Spinal cord (tissue), 10 donors: ENCODE data around the gene JAKMIP2. TPM values are rescaled to one million over a fixed set of nuclear protein-coding genes. Genes with fewer than 3 reads are reported as not detected.
"Not testable (repeated sequence)": the region's sequence is repeated elsewhere in the genome, so short reads cannot be mapped to it uniquely, and the experiment has no call there.

Experiments used
- DNase-seq, 6 donors: peaks; one replicate each; pipeline versions ENCODE4 v3.0.0 to v3.0.0-alpha.2; 2013 to 2015; ENCODE audit warnings: low spot score in 6 of 6, low read depth in 4 of 6
- H3K27ac ChIP-seq: one replicate; pipeline ENCODE4 v1.5.1; 2013; ENCODE audit warnings: low read depth, low read length, control low read depth
- H3K27me3 ChIP-seq: one replicate; pipeline ENCODE4 v1.6.1; 2013; ENCODE audit warnings: low read length; ENCODE audit not compliant: control insufficient read depth, insufficient read depth
- H3K36me3 ChIP-seq: one replicate; pipeline ENCODE4 v1.6.1; 2013; ENCODE audit warnings: low read length; ENCODE audit not compliant: control insufficient read depth, insufficient read depth
- H3K4me1 ChIP-seq: one replicate; pipeline ENCODE4 v1.6.1; 2013; ENCODE audit warnings: low read length; ENCODE audit not compliant: control insufficient read depth, insufficient read depth
- H3K4me3 ChIP-seq: one replicate; pipeline ENCODE4 v1.5.1; 2013; ENCODE audit warnings: low read depth, low read length, control low read depth
- H3K9me3 ChIP-seq: one replicate; pipeline ENCODE4 v1.6.1; 2013; ENCODE audit warnings: low read length; ENCODE audit not compliant: control insufficient read depth, insufficient read depth
- WGBS: methylation state at CpG from one replicate; pipeline ENCODE4 v1.1.5; 2013; ENCODE audit warnings: missing lambda C conversion rate; ENCODE audit not compliant: insufficient coverage; 5-methylcytosine and 5-hydroxymethylcytosine counted together
- polyA plus RNA-seq, 2 donors: library from polyadenylated mRNA; unstranded; fragments of 120-200 nt; gene quantifications; one replicate each; pipeline ENCODE4 v1.2.1, GENCODE V29; 2013; ENCODE audit not compliant: insufficient read length in 2 of 2
- total RNA-seq, 2 donors: library from RNA; depleted of rRNA in 1 of 2; stranded (reverse); fragments of 120-200 nt in 1 of 2; fragments of >200 nt in 1 of 2; gene quantifications; one replicate each; pipeline versions ENCODE4 v1.2.3 to v1.2.4, GENCODE V29; 2013 to 2014
- donor health status: healthy.

The JAKMIP2 gene
- total and polyA plus RNA-seq, 4 donors, result 31.0 to 45.7 (median 32.2) TPM

DNA sequence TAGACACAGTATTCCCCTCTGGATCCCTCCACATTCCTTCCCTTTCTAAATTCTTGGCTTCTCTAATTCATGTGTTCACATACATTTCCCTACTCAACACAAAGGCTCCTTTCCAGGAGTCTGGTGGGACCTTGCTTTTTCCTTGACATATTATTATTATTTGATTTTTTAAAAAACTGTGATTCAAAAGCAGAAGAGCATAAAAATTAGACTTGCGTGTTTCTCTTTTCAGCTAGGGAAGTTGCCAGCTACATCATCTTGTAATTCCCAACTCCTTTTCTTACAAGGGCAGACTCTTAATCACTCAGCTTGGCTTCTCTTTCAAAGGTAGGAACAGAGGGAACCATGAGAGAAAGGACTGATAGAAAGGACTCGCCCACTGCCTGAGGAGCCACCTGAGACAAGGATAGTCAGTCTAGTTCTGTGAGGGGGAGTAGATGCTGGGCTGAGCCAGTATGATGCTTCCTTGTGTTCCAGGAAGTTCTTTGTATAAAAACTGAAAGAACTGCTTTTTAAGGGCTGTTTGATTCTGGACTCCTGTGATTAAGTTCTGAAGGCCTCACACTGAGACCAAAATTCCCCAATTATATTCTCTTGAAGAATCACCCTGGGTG is 221.7 kb downstream of the JAKMIP2 start:
- Histone ChIP-seq H3K27ac (peak overlapping the region; percentile 60), H3K36me3 (no peaks in the 10 kb centered on the region), H3K4me3 (no peak overlapping the region), H3K9me3 (no peaks in the 10 kb centered on the region), H3K27me3 (no peaks in the 10 kb centered on the region), H3K4me1 (peaks cover 5% of the 10 kb centered on the region)
- DNase-seq, result peak in 2 of 6 donors; percentile 47 to 62
- 23% methylated on average over 1 of the region's 2 CpGs for WGBS

DNA sequence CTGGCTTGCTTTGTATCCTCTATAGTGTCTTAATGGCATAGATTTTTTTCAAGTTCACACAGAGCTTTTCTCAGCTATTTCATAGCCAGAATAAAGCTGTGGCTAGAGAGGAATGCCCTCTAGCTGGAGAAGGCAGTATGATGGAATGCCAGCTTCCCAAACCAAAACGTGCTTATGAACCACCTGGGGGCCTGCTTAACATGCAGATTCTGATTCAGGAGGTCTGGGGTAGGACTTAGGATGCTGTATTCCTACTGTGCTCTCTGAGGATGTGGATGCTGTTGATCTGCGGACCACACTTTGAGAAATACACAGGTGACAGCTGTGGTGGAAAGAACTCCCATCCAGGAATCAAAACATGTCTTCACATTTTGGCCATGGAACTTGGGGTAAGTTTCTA is 222.8 kb downstream of the JAKMIP2 start:
- H3K27ac ChIP-seq, result no peak overlapping the region

DNA sequence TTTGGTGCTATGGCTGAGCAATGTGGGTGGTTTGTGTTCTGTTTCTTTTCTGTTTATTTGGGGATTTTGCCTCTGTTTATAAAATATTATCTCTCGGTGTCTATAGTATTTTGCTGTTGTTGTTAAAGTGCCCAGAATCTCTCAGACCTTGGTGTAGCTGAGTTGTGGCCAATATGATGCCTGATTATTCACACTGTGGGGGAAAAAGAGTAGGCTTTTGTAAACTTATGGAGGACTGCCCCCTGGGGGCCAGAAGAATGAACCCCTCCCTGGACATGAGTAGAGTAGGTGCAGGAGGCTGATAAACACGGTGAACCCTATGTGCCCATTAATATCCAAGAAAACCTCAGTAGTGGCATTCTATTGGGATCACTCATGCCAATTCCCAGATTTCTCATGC is 223.7 kb downstream of the JAKMIP2 start:
- Histone ChIP-seq H3K27me3 (no peaks in the 10 kb centered on the region), H3K9me3 (no peaks in the 10 kb centered on the region), H3K27ac (no peak overlapping the region), H3K4me1 (peaks cover 9% of the 10 kb centered on the region), H3K4me3 (no peak overlapping the region), H3K36me3 (no peaks in the 10 kb centered on the region)
- 57% methylated on average over 1 of the region's 2 CpGs for WGBS
- peak in 2 of 6 donors; percentile 63 to 75 for DNase-seq

More for the DNA sequence above, 222.8 kb downstream of the JAKMIP2 start:
- DNase-seq, result peak in 1 of 6 donors; percentile 35
- Histone ChIP-seq H3K4me3 (no peak overlapping the region), H3K27me3 (no peaks in the 10 kb centered on the region), H3K9me3 (no peaks in the 10 kb centered on the region), H3K36me3 (no peaks in the 10 kb centered on the region), H3K4me1 (peaks cover 8% of the 10 kb centered on the region)
- WGBS, result 36% methylated on average over 2 of the region's 2 CpGs

DNA sequence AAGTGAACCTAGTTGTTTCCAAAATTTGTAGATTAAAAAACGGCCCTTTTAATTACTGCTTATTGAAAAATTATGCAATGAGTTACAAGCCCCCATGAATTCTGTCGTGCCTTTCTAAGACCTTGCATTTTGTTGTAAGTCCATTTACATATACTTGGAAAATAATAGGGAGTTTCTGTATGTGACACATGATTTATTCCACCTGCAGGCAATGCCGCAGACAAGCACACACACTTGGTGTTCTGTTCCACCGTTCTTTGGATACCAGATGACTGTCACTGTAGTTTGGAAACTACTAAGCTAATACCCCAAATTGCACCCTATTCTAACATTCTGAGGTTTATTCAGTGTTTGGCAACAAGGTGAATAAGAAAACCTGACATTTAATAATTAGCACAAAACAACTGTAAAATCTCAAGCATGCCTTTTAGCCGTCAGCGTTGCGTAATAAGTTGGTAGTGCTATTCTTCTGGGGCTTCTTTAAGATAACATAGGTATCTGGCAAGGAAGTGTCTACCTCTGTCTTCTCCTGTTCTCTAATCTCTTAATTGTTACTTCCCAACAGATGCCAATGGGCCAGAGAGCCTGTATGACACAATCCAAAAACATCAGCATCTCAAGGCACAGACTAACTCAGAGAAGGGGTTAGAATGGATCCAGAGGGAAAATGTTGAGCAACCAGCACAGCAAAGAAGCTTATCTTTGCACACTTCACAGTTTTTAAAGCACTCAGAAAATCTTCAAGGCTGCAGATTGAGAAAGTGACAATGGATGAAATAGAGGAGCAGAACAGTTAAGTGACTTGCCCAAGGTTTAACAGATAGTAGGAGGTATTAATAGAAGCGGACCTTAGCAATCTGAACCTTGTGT is 224.4 kb downstream of the JAKMIP2 start:
- Histone ChIP-seq H3K27ac (no peak overlapping the region), H3K36me3 (no peaks in the 10 kb centered on the region), H3K4me3 (no peak overlapping the region), H3K9me3 (no peaks in the 10 kb centered on the region), H3K27me3 (no peaks in the 10 kb centered on the region), H3K4me1 (peaks cover 13% of the 10 kb centered on the region)
- no peak for DNase-seq
- WGBS, result no CpG with 5 or more reads among the region's 8 CpGs

DNA sequence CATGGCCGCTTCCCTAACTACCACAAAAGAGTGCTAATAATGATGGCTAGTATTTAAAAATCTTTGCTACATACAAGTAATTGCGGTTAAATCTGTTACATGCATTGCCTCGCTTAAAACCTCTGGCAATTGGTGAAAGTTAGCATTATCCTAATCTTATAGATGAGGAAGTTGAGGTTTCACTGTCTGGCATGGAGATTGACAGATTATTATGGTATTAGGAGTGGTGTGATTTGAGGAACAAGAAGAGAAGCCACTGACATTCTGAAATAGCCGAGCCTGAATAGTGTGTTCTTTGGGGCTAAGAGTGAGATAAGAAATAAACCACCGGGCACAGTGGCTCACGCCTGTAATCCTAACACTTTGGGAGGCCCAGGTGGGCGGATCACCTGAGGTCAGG is 227.4 kb downstream of the JAKMIP2 start:
- Histone ChIP-seq H3K9me3 (no peaks in the 10 kb centered on the region), H3K36me3 (no peaks in the 10 kb centered on the region), H3K27me3 (no peaks in the 10 kb centered on the region), H3K4me1 (peaks cover 7% of the 10 kb centered on the region), H3K4me3 (no peak overlapping the region), H3K27ac (peak overlapping the region; percentile 88)
- no peak for DNase-seq
- WGBS, result 84% methylated on average over 4 of the region's 7 CpGs

DNA sequence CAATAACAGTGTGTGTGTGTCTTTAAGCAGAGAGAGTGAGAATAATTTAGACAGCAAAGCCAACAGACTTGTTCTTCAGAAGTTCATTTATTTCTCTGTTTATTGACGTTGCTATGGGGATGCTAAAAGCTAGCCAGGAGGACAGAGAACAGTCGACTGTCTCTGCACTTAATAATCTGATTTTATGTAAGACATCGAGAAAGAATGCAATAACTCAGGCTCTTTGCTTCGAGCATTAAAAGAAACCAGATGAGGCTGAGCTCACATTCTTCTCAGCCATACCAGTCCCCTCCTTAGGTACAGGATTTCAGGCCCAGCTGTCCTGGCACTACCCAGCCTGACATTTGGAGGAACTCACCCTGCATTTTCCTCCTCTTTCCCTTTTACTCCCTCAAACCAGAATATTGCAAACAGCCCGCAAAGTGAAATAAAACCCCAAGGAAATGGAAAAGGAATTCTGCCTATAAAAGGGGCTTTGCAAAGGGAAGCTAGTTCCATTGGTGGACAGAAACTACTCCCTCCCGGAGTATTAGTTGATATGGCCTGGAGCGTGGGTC is 228.2 kb downstream of the JAKMIP2 start:
- Histone ChIP-seq H3K4me3 (peak overlapping the region; percentile 13), H3K4me1 (peaks cover 7% of the 10 kb centered on the region), H3K27me3 (no peaks in the 10 kb centered on the region), H3K9me3 (no peaks in the 10 kb centered on the region), H3K27ac (peak overlapping the region; percentile 88), H3K36me3 (no peaks in the 10 kb centered on the region)
- 5% methylated on average over 3 of the region's 7 CpGs for WGBS
- peak in 4 of 6 donors; percentile 57 to 85 (median 70) for DNase-seq

DNA sequence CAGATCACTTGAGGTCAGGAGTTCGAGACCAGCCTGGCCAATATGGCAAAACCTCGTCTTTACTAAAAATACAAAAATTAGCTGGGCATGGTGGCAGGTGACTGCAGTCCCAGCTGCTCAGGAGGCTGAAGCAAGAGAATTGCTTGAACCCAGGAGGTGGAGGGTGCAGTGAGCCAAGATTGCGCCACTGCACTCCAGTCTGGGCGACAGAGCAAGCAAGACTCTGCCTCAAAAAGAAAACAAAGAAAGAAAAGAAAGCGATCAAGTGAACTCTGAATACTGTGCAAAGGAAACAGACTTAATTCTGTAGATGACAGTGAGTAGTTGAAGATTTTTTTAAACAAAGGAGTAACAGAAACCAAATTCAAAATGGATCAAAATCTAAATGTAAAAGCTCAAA is 228.7 kb downstream of the JAKMIP2 start:
- H3K27ac ChIP-seq, result peak overlapping the region; percentile 88
- not testable (repeated sequence) for DNase-seq, H3K9me3 ChIP-seq, H3K4me1 ChIP-seq, H3K27me3 ChIP-seq, H3K36me3 ChIP-seq, H3K4me3 ChIP-seq
- WGBS, result 39% methylated on average over 4 of the region's 5 CpGs

DNA sequence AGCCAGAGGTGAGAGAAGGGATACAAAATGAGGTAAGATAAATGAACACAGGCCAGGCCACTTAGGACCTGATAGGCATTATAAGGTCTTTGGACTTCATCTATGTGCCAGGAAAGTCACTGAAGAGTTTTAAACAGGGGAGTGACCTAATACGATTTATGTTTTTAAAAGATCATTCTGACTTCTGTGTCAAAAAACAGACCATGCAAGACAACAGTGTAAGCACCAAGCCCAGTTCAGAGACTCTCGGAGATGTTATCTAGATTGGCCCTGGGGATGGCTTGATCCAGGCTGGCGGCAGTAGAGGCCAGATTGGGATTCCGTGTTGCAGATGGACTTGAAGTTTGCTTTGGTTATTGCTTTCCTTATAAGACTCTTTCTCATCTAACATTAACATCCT is 229.6 kb downstream of the JAKMIP2 start:
- Histone ChIP-seq H3K27ac (no peak overlapping the region), H3K9me3 (no peaks in the 10 kb centered on the region), H3K4me1 (peaks cover 7% of the 10 kb centered on the region), H3K27me3 (no peaks in the 10 kb centered on the region), H3K4me3 (no peak overlapping the region), H3K36me3 (no peaks in the 10 kb centered on the region)
- DNase-seq, result no peak
- WGBS, result 100% methylated on average over 2 of the region's 4 CpGs

DNA sequence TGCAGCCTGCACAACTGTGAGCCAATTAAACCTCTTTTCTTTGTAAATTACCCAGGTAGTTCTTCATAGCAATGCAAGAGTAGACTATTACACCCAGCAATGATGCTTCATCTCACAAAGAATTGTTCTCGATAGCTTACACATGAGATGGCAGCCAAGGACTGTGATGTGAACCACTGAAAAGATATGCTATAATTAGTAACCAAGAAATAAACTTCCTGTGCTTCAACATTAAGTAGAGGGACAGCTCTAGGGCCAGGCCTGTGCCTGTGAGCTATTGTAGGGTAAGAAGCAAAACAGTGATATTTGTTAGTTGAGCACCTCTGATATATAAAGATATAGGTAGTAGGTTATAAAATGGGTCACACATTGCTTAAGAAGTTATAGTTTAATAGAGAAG is 230.9 kb downstream of the JAKMIP2 start:
- peaks cover 7% of the 10 kb centered on the region for H3K4me1 ChIP-seq
- WGBS, result no CpG with 5 or more reads among the region's 1 CpG
- H3K27ac ChIP-seq, result no peak overlapping the region

More for the DNA sequence above, 230.9 kb downstream of the JAKMIP2 start:
- no peaks in the 10 kb centered on the region for H3K27me3 ChIP-seq
- no peaks in the 10 kb centered on the region for H3K9me3 ChIP-seq
- no peak overlapping the region for H3K4me3 ChIP-seq
- DNase-seq, result no peak
- H3K36me3 ChIP-seq, result no peaks in the 10 kb centered on the region
